GM21526 (cell line): ENCODE measurements around the gene AADACL2.

Experiments
- ATAC-seq: cut with Tn5 transposase; IDR thresholded peaks from one replicate; pipeline ENCODE4 v1.9.1; 2021; ENCODE audit warnings: moderate library complexity; ENCODE audit not compliant: unreplicated experiment, low FRiP score

The AADACL2 gene

GRCh38 chr3:151798466-151798865, 64.7 kb downstream of the AADACL2 start:
- no peak for ATAC-seq

- no peak for ATAC-seq
Observed at GRCh38 chr3:151800431-151800830, 66.7 kb downstream of the AADACL2 start.

- ATAC-seq: no peak
Observed at GRCh38 chr3:151804267-151804666, 70.5 kb downstream of the AADACL2 start.

- ATAC-seq: no peak
Observed at GRCh38 chr3:151806838-151807237, 73.1 kb downstream of the AADACL2 start.
